Lower leg skin (tissue), 3 donors: ENCODE results near the gene PLPPR1.

Experiments
- POLR2A ChIP-seq, 2 donors: fragments of 450-650 bp; IDR thresholded peaks; one replicate each; pipeline ENCODE4 v1.6.1; 2016 to 2017; ENCODE audit warnings: antibody characterized with exemption in 2 of 2, mild to moderate bottlenecking in 1 of 2, moderate library complexity in 1 of 2
- TF ChIP-seq, protein P1 (sequence below), 3 donors: fragments of 450-650 bp; IDR thresholded peaks; one replicate each; pipeline ENCODE4 v1.5.1; 2016; ENCODE audit warnings: antibody characterized with exemption in 3 of 3, mild to moderate bottlenecking in 3 of 3, moderate library complexity in 2 of 3

GRCh38 chr9:101014566-101014965 lies 14.0 kb upstream of the PLPPR1 start:
- TF ChIP-seq, protein P1, sequence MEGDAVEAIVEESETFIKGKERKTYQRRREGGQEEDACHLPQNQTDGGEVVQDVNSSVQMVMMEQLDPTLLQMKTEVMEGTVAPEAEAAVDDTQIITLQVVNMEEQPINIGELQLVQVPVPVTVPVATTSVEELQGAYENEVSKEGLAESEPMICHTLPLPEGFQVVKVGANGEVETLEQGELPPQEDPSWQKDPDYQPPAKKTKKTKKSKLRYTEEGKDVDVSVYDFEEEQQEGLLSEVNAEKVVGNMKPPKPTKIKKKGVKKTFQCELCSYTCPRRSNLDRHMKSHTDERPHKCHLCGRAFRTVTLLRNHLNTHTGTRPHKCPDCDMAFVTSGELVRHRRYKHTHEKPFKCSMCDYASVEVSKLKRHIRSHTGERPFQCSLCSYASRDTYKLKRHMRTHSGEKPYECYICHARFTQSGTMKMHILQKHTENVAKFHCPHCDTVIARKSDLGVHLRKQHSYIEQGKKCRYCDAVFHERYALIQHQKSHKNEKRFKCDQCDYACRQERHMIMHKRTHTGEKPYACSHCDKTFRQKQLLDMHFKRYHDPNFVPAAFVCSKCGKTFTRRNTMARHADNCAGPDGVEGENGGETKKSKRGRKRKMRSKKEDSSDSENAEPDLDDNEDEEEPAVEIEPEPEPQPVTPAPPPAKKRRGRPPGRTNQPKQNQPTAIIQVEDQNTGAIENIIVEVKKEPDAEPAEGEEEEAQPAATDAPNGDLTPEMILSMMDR (IDR thresholded peaks at IDR 0.05): no peak
- no peak for TF ChIP-seq POLR2A (IDR thresholded peaks at IDR 0.05)
